H1 (cell line): ENCODE measurements around the gene IFT43.

ENCODE experiments used
- CTCF ChIP-seq, 3 experiments: IDR thresholded peaks; 1 replicate in 2 of 3; 2 replicates in 1 of 3; pipeline versions ENCODE4 v1.5.1 to v1.6.1; 2011; ENCODE audit warnings: low read length in 3 of 3, mild to moderate bottlenecking in 3 of 3, inconsistent platforms in 2 of 3, low read depth in 1 of 3, moderate library complexity in 1 of 3; ENCODE audit not compliant: insufficient read depth in 1 of 3; ENCODE audit errors: control extremely low read depth in 1 of 3
- EP300 ChIP-seq, 2 experiments: IDR thresholded peaks; 1 replicate in 1 of 2; 2 replicates in 1 of 2; pipeline ENCODE4 v1.6.1; 2011 to 2012; ENCODE audit warnings: low read depth in 2 of 2, low read length in 2 of 2, mild to moderate bottlenecking in 2 of 2, borderline replicate concordance in 1 of 2, inconsistent platforms in 1 of 2, moderate library complexity in 1 of 2
- EZH2 ChIP-seq: fragments of 200-600 bp; sonication (generic); IDR thresholded peaks from 2 replicates; pipeline ENCODE4 v1.7.1; 2012; ENCODE audit warnings: low read depth, mild to moderate bottlenecking, moderate library complexity, low read length, inconsistent platforms; ENCODE audit not compliant: severe bottlenecking
- GABPA ChIP-seq: IDR thresholded peaks from 2 replicates; pipeline ENCODE4 v1.6.1; 2011; ENCODE audit warnings: mild to moderate bottlenecking, low read length, moderate library complexity, borderline replicate concordance; ENCODE audit not compliant: insufficient read depth
- JUN ChIP-seq: IDR thresholded peaks from 2 replicates; pipeline ENCODE4 v1.6.1; 2011; ENCODE audit warnings: low read depth, mild to moderate bottlenecking, improper control_type of control experiment, low read length
- NRF1 ChIP-seq: IDR thresholded peaks from 2 replicates; pipeline ENCODE4 v1.6.1; 2011; ENCODE audit warnings: mild to moderate bottlenecking, low read depth, low read length, improper control_type of control experiment
- PHF8 ChIP-seq: fragments of 200-600 bp; sonication (generic); conservative IDR thresholded peaks from 2 replicates; pipeline ENCODE4 v1.7.1; 2012; ENCODE audit warnings: low read depth, mild to moderate bottlenecking, inconsistent platforms, low read length, moderate library complexity
- RFX5 ChIP-seq: IDR thresholded peaks from 2 replicates; pipeline ENCODE4 v1.6.1; 2011; ENCODE audit warnings: low read depth, low read length, improper control_type of control experiment, borderline replicate concordance
- YY1 ChIP-seq: IDR thresholded peaks from 2 replicates; pipeline ENCODE4 v1.6.1; 2011; ENCODE audit warnings: low read depth, mild to moderate bottlenecking, low read length
- ZNF274 ChIP-seq: IDR thresholded peaks from 2 replicates; pipeline ENCODE4 v1.7.0; 2012; ENCODE audit warnings: low read length, borderline replicate concordance; ENCODE audit errors: extremely low read depth
- TF ChIP-seq, protein P1 (sequence below): IDR thresholded peaks from 2 replicates; pipeline ENCODE4 v1.6.1; 2011; ENCODE audit warnings: low read depth, mild to moderate bottlenecking, low read length; ENCODE audit not compliant: insufficient read depth

GRCh38 chr14:76126076-76126475 is 140.5 kb downstream of the IFT43 start:
- no peak for TF ChIP-seq RFX5
- TF ChIP-seq EZH2: no peak
- TF ChIP-seq JUN: no peak
- no peak for TF ChIP-seq NRF1
- TF ChIP-seq EP300 (IDR thresholded peaks at IDR 0.05; ENCODE audit: borderline replicate concordance in 1 of 2, low read depth in 2 of 2, low read length in 2 of 2): no peak
- TF ChIP-seq, protein P1, sequence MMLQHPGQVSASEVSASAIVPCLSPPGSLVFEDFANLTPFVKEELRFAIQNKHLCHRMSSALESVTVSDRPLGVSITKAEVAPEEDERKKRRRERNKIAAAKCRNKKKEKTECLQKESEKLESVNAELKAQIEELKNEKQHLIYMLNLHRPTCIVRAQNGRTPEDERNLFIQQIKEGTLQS: no peak
- no peak for TF ChIP-seq ZNF274
- TF ChIP-seq CTCF (IDR thresholded peaks at IDR 0.05; ENCODE audit: control extremely low read depth in 1 of 3, insufficient read depth in 1 of 3, low read depth in 1 of 3, low read length in 3 of 3): no peak
- TF ChIP-seq PHF8: no peak
- no peak for TF ChIP-seq YY1
- no peak for TF ChIP-seq GABPA
